HG02973 (cell line): Measurements from ENCODE around the gene TRAF5.

ENCODE experiments used
- ATAC-seq: cut with Tn5 transposase; IDR thresholded peaks from one replicate; pipeline ENCODE4 v1.9.1; 2021; ENCODE audit warnings: moderate library complexity; ENCODE audit not compliant: unreplicated experiment

The TRAF5 gene

DNA sequence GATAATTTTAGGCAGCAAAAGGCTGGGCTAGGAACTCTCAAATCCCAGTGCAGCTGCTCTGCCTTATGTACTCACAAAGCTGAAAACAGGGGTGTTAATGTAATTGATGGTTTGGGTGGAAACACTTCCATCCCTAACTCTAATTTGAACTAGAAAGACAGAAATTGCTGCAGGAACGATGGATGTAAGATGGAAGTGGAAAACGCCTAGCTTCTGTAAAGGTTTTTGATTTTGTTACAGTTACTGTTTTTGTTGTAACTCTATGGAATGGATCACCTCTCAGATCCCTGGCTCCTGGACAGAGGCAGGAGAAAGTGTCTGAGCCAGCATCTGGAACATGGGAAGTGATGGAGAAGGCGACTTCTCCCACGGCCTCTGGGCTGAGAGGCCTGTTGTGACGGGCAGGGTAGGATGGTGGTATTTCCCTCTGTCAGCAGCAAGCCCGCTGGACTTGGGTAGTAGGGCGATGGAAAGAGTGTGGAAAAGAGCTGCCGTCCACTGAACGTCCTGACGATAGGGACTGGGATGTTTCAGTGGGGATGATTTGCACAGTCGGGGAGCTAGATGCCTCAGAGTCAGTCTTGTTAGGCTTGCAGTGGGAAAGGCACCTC, 1.6 kb downstream of the TRAF5 start:
- ATAC-seq: no peak

DNA sequence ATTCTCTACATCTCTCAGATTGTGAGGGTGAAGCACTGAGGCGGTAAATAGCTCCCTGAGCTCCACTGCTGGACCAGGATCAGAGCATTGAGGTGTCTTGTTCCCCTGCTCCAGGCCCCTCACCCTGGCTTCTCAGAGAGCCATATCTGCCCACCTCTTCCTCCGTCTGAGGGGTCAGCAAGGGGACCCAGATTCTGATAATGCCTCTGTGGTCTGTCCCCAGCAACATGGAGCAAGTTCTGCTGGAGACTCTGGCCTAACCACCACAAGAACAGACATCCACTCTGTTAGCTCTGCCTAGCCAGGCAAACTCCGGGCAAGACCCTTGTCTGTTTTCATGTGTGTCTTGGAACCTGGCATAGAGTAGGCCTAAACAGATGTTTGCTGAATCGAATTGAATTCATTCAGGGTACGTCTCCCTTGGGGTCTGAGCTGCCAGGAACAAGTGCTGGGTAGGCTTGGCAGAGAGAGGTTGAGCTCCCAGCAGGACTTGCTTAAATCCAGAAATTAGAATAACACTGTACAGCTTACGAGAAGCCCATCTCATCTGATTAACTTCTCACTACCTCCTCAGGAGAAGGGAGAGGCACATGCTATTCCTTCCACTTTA, 2.3 kb downstream of the TRAF5 start:
- ATAC-seq: no peak

DNA sequence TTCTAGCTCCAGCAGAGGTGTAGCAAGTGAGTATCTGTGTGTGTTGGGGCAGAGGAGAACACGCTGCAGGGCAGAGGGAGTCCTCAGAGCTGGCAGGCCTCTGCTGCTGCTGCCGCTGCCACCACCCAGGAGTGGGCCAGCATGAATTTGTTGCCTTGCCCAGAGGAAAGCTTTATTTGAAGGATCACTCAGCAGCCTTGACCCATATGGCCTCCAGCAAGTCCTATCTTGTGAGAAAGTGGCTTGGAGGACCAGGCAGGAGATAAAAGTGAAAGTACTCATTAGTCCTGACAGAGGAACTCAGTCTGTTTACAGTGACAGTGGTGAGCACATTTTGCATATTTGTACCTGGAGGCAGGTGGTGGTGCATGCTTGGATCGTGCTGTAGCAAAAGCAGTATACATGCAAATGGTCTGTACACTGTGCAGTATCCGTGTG, 3.1 kb downstream of the TRAF5 start:
- peak; percentile 49 for ATAC-seq

DNA sequence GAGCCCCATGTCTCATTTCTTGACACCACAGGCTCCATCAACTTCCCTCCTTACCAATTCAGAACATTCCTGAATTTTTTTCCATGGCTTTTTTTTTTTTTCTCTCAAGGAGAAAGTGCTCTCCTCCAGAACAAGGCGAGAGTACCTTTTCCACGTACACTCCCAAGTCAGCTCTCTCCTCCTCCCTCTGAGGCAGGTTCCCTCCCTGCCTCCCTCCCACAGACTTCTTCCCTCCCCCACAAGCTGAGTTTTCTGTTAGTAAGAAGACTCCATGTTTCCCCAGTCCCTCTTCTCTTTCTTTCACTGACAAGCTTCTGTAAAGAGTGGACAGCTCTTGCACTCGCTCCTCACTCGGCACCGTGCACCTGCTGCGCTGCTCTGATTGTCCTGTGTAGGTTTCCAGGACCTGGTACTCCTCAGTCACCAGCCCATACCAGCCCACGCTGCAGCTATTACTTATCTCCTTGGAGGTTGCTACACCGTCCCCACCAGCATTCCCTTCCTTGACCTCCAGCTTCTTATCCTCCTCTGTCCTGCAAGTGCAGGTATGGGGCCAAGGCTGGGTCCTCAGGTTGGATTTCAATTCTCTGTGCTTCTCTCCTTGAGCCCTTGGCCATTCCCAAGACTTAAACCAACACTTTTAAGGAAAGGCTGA, 3.8 kb downstream of the TRAF5 start:
- no peak for ATAC-seq

DNA sequence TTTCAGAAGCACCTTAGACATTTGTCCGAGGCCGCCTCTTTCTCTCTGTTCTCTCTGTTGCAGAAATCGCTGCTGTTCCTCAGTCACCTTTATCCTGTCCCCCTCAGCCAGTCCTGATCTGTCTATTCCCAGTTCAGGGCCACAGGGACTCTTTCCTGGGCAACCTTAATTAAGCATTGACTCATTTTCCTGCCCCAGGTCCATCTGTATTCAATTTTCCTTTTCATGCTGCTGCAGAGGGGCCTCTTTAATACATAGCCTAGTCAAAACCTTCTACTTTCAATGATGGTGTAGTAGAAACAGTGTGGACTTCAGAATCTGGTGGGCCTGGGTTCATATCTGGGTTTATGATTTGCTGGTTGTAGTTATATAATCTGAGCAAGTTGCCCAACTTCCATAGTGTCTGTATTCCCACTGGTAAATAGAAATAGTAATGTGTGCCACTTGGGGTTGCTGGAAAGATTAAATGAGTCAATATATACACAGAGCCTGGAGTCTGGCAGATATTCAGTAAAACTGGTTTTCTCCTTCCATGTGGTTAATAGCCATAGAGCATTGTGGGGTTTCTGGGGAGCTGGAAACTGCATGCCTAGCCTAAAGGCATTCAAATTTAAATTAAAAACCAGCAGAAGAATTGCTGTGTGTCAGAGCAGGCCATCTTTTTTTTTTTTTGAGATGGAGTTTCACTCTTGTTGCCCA, 4.5 kb downstream of the TRAF5 start:
- ATAC-seq: no peak

DNA sequence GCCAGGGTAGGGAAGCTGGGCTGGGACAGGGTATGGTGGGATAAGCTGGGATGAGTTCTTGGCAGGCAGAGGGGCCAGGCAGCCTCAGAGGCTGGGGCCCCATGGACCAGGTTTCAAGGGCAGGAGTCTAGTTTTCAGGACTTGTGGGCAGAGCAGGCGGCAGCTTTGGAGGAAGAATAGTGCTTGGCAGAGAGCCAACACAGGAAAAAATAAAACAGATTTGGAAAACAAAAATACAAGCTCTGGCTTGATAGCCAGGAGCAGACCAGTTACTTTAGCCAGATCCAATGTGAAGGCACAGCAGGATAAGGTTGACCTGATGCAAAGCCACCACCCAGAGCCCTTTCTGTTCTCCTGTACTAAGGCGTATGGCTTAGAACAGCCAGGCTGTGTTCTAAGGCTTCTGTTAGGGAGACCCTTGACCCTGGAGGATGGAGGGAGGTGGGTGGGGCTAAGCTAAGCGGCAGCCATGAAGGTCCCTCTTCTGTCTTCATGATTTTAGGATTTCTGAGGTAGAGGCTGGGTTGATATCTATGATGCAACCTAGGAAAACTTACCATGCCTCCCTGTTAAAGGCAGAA, 5.5 kb downstream of the TRAF5 start:
- no peak for ATAC-seq

DNA sequence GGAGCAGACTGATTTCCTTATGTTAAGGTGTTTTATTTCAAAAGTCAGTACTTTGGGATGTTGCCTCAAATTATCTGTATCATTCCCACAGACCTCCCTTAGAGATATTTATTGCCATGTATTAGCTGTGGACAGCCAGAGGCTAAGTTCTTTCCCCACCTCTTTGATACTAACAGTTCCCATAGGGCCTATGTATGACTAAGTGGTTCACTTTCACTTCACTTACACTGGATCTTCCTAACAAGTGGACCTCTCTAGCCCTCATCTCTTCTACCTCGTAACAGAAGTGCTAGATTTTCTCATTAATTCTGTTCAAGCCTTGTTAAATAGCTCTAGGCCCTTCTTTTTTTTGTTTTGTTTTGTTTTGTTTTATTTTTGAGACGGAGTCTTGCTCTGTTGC, 6.2 kb downstream of the TRAF5 start:
- no peak for ATAC-seq

DNA sequence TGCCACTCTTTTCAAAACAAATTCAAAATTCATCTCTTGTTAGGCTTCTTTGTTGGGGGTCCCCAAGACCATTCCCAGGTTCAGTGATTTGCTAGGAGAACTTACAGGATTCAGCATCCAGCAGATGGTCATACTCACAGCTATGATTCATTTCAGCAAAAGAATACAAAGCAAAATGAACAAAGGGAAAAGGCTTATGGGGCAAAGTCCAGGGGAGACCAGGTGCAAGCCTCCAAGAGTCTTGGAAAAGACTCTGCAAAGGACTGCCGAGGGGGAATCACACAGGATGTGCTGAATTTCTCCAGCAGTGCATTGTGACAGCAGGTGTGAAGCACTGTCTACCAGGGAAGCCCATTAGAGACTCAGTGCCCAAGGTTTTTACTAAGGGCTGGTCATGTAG, 7.3 kb downstream of the TRAF5 start:
- no peak for ATAC-seq

DNA sequence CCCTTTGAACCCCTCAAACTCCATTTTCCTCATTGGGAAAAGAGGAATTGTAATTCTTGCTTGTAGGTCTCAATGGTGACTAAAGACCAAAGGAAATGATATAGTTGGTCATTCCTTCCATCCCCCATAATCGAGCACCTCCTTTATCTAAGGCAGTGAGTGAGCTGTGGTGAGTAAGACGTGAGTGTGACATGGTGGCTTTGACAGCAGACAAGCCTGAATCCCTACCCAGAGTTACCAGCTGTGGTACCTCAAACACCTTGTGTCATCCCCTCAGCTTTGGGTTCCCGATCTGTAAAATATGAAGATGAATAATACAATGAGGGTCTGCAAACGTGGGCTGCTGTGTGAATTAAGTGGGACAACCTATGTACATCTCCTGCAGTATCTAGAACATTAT, 8.4 kb downstream of the TRAF5 start:
- no peak for ATAC-seq

DNA sequence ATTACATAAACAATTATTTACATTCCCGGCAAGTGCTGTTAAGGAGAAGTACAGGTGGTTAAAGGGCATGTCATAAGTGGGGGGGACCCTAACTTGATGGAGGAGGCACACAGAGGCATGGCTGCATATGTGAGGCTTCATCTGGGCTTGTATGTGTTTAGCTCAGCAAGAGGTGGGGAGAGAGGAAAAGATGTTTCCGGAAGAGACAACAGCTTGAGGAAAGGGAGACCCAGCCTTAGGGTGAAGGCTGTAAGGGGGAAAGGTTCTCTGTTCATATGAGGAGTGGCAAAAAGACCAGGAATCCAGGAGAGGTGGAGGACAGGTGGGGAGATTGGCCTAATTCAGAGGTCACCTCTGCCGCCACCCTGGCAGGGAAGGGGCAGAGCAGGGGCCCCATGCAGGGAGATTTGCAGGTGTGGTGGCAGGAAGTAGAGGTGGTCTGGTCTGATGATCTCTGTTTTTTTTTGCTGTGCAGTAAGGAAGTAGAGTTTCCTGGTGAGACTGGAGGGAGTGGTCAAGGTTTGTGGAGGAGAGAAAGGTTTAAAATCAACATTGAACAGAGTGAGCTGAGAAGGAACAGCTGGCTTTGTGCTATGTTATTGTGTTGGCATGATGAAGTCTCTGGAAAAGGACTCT, 9.0 kb downstream of the TRAF5 start:
- peak; percentile 87 for ATAC-seq

DNA sequence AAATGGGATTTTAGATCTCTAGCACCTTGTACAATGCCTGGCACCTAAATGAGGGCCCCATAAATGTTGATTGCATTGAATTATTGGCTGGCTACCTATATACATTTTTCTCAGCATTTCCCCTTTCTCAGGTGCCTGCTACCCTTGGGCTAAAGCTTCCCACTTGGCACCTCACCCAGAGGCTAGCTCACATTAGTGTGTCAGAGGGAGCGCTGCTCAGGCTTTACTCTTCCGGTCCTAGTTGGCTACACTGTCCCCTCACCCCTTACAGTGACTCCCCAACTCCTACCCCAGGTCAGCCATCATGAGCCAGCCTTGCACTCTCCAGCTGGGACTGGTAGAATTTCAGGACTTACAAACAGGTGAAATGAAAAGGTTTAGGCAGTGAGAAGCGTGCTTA, 9.5 kb downstream of the TRAF5 start:
- peak; percentile 14 for ATAC-seq

DNA sequence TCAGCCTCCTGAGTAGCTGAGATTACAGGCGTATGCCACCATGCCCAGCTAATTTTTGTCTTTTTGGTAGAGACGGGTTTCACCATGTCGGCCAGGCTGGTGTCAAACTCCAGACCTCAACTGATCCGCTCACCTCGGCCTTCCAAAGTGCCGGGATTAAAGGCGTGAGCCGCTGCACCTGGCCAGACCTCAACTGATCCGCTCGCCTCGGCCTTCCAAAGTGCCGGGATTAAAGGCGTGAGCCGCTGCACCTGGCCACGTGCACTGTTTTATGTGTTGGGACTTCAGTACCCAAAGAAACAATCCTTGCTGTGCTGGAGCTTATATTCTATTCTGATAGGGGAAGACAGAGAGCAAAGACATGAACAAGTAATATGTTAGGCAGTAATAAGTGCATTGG, 10.1 kb downstream of the TRAF5 start:
- no peak for ATAC-seq

DNA sequence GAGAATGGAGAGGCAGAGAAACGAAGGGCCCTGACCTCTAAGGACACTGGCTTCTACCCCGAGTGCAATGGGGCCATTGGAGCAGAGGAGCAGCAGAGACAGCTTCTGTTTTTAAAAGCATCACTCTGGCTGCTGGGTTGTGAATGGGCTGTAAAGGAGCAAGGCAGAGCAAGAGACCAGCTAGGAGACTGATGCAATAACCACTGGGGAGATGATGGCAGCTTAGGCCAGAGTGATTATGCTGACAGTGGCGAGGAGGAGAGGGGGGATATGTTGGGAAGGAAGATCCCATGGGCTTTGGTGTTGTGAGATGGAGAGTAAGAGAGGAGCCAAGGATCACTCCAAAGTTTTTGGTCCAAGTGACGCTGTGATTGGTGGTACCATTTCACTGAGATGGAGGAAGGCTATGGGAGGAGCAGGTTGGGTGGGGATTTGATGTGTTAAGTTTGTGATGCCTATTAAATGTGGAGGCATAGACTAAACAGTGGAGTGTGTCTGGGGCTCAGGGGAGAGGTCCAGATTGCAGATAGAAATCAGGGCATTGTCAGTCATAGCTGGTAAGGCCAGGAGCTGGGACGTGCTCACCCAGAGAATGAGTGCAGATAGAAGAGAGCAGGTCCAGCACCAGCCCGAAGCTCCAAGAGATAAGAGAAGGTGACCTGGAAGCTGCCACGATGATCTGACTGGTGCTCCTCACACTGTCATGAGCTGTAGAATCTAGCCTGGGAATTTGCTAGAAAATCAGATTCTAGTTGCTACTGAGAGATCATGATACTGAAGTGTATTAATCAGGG, 11.0 kb downstream of the TRAF5 start:
- ATAC-seq: no peak

DNA sequence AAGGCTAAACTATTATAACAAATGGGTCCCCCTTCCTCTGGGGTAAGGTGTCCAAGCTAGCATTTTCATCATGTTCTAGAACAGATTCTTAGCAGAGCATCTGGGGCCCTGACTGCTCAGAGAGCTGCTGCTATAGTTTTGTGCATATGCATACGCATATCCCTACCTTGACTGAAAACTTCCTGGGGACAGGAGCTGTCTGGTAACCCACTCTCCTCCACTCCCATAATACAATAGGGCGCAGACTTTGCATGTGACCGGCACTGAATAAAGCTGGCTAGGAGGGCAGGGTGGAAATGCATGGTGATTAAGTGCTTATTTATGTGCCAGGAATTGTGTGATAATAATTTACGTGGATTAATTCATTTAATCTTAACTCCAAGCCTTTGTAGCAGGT, 11.6 kb downstream of the TRAF5 start:
- no peak for ATAC-seq

DNA sequence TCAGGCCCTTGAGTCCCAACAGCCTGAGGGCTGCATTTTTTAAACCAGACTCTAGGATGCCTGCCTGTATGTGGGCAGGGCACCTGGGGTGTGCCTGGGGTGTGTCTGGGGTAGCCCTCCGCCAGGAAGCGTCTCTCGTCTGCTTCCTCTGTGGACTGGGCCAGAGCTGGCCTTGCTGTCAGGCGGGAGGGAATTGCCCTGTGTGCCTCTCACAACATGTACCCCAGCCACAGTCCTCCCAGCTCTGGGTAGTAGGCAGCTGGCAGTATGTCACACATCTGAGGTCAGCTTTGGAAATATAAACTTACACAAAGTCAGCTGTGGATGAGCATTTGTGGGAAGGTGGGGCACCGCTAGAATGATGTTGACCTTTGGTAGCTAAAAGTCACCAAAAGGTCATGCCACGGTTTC, 13.0 kb downstream of the TRAF5 start:
- no peak for ATAC-seq

DNA sequence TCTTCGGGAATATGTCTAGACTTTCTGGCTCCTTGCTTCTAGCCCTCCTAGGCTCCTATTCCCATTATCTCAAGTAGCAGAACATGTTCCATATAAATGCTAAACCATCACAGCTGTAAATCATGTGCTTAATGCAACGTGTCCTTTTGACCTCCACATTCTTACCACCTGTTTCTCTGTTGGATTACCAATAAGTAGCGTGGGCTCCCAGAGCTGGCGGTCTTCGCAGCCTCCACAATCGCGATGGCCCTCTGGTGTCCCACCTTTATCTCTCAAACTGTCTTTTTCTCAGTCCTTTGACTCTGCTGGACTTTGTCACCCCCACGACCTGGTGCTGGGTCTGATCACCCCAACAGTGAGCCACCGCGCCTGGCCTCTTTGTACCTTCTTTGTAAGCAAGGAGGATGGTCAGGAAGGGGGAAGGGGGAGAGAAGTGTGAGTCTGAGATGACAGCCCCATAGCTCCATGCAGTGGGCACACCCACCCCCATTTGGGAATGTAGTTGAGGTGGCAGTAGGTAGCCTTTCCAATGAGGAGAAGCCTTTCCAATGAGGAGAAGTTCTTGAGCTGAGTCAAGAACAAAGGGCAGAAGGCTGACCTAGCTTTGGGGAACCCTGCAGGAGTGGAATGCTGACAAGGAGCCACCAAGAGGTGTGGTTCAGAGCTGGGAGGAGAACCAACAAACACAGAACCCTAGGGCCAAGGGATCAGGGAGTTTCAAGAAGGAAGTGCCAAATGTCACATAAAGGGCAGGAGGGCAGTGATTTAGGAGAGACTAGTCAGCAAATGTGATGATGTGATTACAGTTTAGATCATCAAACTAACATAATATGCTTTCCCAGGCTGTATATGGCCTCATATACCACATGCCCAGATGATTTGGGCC, 14.2 kb downstream of the TRAF5 start:
- no peak for ATAC-seq

DNA sequence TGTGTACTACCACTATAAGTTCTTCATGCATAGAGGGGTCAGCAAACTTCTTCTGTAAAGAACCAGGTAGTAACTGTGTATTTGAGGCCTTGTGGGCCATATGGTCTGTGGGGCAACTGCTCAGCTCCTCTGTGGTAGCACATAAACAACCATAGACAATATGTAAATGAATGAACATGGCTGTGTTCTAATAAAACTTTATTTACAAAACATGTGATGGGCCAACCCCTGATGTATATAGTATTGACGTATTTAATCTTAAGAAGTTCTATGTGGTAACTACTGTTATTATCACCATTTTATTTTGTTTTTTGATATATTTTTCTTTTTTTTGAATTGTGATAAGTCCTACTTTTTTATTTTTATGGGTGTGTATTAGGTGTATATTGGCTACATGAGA, 15.4 kb downstream of the TRAF5 start:
- ATAC-seq: no peak

DNA sequence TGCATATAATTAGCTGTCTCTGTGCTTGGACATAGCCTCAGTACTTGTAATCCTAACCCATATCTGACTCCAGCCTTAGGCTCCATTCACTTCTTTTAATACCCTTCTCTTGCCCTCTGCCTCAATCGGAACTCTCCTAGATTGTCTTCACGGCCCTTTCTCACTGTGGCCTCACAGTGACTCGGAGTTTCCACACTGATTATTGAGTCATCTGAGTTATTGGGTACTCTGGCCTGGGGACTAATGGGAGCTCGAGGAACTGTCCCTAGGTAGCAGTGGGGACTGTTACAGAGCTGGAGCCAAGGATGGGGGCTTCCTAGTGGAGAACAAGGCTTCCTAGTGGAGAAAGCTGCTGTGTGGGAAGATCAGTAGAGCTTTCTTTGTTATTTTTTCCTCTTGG, 17.0 kb downstream of the TRAF5 start:
- ATAC-seq: no peak

DNA sequence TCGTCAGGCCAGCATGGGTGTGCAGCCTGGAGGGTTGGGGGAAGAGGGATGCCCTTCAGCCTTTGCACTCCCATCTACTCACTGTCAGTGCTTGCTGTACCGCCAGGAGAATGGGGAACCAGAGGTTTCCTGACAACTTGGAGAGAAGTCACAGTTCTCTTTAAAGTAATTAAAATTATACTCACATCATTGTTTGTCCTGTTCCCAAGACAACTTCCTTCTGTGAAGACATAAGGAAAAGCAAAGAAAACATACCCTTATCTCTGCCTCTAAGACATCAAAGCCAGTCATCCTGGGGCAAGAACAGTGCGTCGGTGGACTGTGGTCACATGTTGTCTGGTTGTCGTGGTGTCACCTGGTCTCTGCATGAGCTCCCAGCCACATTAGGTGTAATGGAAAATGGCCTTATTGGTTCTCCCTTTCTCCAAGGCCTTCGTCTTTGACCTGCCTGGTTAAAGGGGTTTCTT, 17.6 kb downstream of the TRAF5 start:
- no peak for ATAC-seq
